Effector memory CD8-positive, alpha-beta T cell (primary cell): ENCODE measurements around the gene LAPTM5.

ENCODE experiments used
- ATAC-seq: fragments of 150-1000 bp; cut with Tn5 transposase; replicated peaks from 2 replicates; pipeline ENCODE4 v1.10.0; 2021; ENCODE audit warnings: mild to moderate bottlenecking, moderate library complexity
- DNase-seq, 3 experiments: peaks; one replicate each; pipeline ENCODE4 v3.0.0; 2021
- H3K27ac Mint-ChIP-seq, 2 donors: one replicate each; pipeline ENCODE4 v1.8.0; 2022; ENCODE audit warnings: mild to moderate bottlenecking in 2 of 2, mixed read lengths in 2 of 2, moderate library complexity in 2 of 2
- H3K27me3 Mint-ChIP-seq, 2 donors: one replicate each; pipeline ENCODE4 v1.8.0; 2022; ENCODE audit warnings: mixed read lengths in 2 of 2
- H3K36me3 Mint-ChIP-seq: one replicate; pipeline ENCODE4 v1.8.0; 2022; ENCODE audit warnings: mild to moderate bottlenecking, moderate library complexity, mixed read lengths; ENCODE audit not compliant: insufficient read depth
- H3K4me1 Mint-ChIP-seq, 2 donors: one replicate each; pipeline ENCODE4 v1.8.0; 2022; ENCODE audit warnings: low read depth in 2 of 2, mixed read lengths in 2 of 2
- H3K4me3 Mint-ChIP-seq, 2 donors: one replicate each; pipeline ENCODE4 v1.8.0; 2022; ENCODE audit warnings: mild to moderate bottlenecking in 2 of 2, mixed read lengths in 2 of 2, moderate library complexity in 2 of 2
- H3K9me3 Mint-ChIP-seq, 2 donors: one replicate each; pipeline ENCODE4 v1.8.0; 2022; ENCODE audit warnings: mixed read lengths in 2 of 2

LAPTM5 gene

GRCh38 chr1:30753118-30753517 is 4.5 kb downstream of the LAPTM5 start:
- Mint-ChIP-seq H3K9me3 (no peaks in the 10 kb centered on the region), H3K4me3 (peak overlapping the region; percentile 99), H3K4me1 (peaks cover 79 to 88% of the 10 kb centered on the region in 2 donors), H3K27ac (peak overlapping the region; percentile 99), H3K36me3 (peaks cover 90% of the 10 kb centered on the region), H3K27me3 (no peaks in the 10 kb centered on the region)
- DNase-seq (no peak), ATAC-seq (no peak)

- Mint-ChIP-seq H3K4me3 (peak overlapping the region; percentile 99), H3K27me3 (no peaks in the 10 kb centered on the region), H3K36me3 (peaks cover 95% of the 10 kb centered on the region), H3K4me1 (peaks cover 82 to 90% of the 10 kb centered on the region in 2 donors), H3K9me3 (no peaks in the 10 kb centered on the region), H3K27ac (peak overlapping the region; percentile 99)
- DNase-seq (no peak), ATAC-seq (no peak)
Measured at GRCh38 chr1:30752651-30752908, 5.0 kb downstream of the LAPTM5 start.

GRCh38 chr1:30751830-30752650 is 5.5 kb downstream of the LAPTM5 start:
- H3K4me1 Mint-ChIP-seq = peaks cover 81 to 90% of the 10 kb centered on the region in 2 donors
- H3K36me3 Mint-ChIP-seq = peaks cover 95% of the 10 kb centered on the region
- no peak for ATAC-seq
- H3K27me3 Mint-ChIP-seq = no peaks in the 10 kb centered on the region
- no peaks in the 10 kb centered on the region for H3K9me3 Mint-ChIP-seq
- no peak for DNase-seq
- H3K27ac Mint-ChIP-seq = peak overlapping the region; percentile 99
- peak overlapping the region; percentile 99 for H3K4me3 Mint-ChIP-seq

- Mint-ChIP-seq H3K27ac (peak overlapping the region; percentile 99), H3K4me3 (peak overlapping the region; percentile 99), H3K4me1 (peaks cover 90 to 94% of the 10 kb centered on the region in 2 donors), H3K36me3 (peaks cover 95% of the 10 kb centered on the region), H3K27me3 (no peaks in the 10 kb centered on the region), H3K9me3 (no peaks in the 10 kb centered on the region)
- ATAC-seq (no peak), DNase-seq (no peak)
Measured at GRCh38 chr1:30750731-30751291, 6.8 kb downstream of the LAPTM5 start.

- peak overlapping the region; percentile 99 for H3K27ac Mint-ChIP-seq
- H3K4me1 Mint-ChIP-seq = peaks cover 90 to 94% of the 10 kb centered on the region in 2 donors
- no peaks in the 10 kb centered on the region for H3K27me3 Mint-ChIP-seq
- peak; percentile 73 to 76 (median 74) for DNase-seq
- H3K4me3 Mint-ChIP-seq = peak overlapping the region; percentile 99
- H3K9me3 Mint-ChIP-seq = no peaks in the 10 kb centered on the region
- peak; percentile 79 for ATAC-seq
- peaks cover 95% of the 10 kb centered on the region for H3K36me3 Mint-ChIP-seq
Measured at GRCh38 chr1:30749691-30750583, 7.6 kb downstream of the LAPTM5 start.

GRCh38 chr1:30748699-30749401 is 8.7 kb downstream of the LAPTM5 start:
- Mint-ChIP-seq H3K4me3 (peak overlapping the region; percentile 99), H3K36me3 (peaks cover 91% of the 10 kb centered on the region), H3K9me3 (no peaks in the 10 kb centered on the region), H3K27ac (peak overlapping the region; percentile 99), H3K4me1 (peaks cover 90 to 95% of the 10 kb centered on the region in 2 donors), H3K27me3 (no peaks in the 10 kb centered on the region)
- ATAC-seq (no peak), DNase-seq (no peak)

GRCh38 chr1:30748098-30748698 is 9.4 kb downstream of the LAPTM5 start:
- H3K9me3 Mint-ChIP-seq = no peaks in the 10 kb centered on the region
- peak overlapping the region; percentile 99 for H3K4me3 Mint-ChIP-seq
- no peak for ATAC-seq
- H3K36me3 Mint-ChIP-seq = peaks cover 92% of the 10 kb centered on the region
- H3K27ac Mint-ChIP-seq = peak overlapping the region; percentile 99
- DNase-seq = no peak
- H3K27me3 Mint-ChIP-seq = no peaks in the 10 kb centered on the region
- H3K4me1 Mint-ChIP-seq = peaks cover 90 to 94% of the 10 kb centered on the region in 2 donors

GRCh38 chr1:30747033-30748008 is 10.3 kb downstream of the LAPTM5 start:
- H3K4me3 Mint-ChIP-seq = peak overlapping the region; percentile 99
- H3K27me3 Mint-ChIP-seq = no peaks in the 10 kb centered on the region
- H3K4me1 Mint-ChIP-seq = peaks cover 90 to 96% of the 10 kb centered on the region in 2 donors
- H3K36me3 Mint-ChIP-seq = peaks cover 90% of the 10 kb centered on the region
- H3K27ac Mint-ChIP-seq = peak overlapping the region; percentile 99
- H3K9me3 Mint-ChIP-seq = no peaks in the 10 kb centered on the region
- no peak for DNase-seq
- no peak for ATAC-seq

GRCh38 chr1:30746212-30747032 is 11.2 kb downstream of the LAPTM5 start:
- DNase-seq = no peak
- peak overlapping the region; percentile 99 for H3K4me3 Mint-ChIP-seq
- H3K27me3 Mint-ChIP-seq = no peaks in the 10 kb centered on the region
- no peaks in the 10 kb centered on the region for H3K9me3 Mint-ChIP-seq
- peaks cover 94 to 98% of the 10 kb centered on the region in 2 donors for H3K4me1 Mint-ChIP-seq
- peak overlapping the region; percentile 99 for H3K27ac Mint-ChIP-seq
- peaks cover 91% of the 10 kb centered on the region for H3K36me3 Mint-ChIP-seq
- ATAC-seq = no peak

- peaks cover 96 to 98% of the 10 kb centered on the region in 2 donors for H3K4me1 Mint-ChIP-seq
- peaks cover 93% of the 10 kb centered on the region for H3K36me3 Mint-ChIP-seq
- no peak for DNase-seq
Measured at GRCh38 chr1:30745834-30746208, 11.8 kb downstream of the LAPTM5 start.

GRCh38 chr1:30745156-30745833 is 12.3 kb downstream of the LAPTM5 start:
- ATAC-seq (no peak), DNase-seq (no peak)
- peak overlapping the region; percentile 99 for H3K4me3 Mint-ChIP-seq
- peaks cover 93% of the 10 kb centered on the region for H3K36me3 Mint-ChIP-seq
- no peaks in the 10 kb centered on the region for H3K9me3 Mint-ChIP-seq
- H3K27ac Mint-ChIP-seq = peak overlapping the region; percentile 99
- no peaks in the 10 kb centered on the region for H3K27me3 Mint-ChIP-seq
- H3K4me1 Mint-ChIP-seq = peaks cover 96 to 98% of the 10 kb centered on the region in 2 donors

More at GRCh38 chr1:30745834-30746208, 11.8 kb downstream of the LAPTM5 start:
- Mint-ChIP-seq H3K4me3 (peak overlapping the region; percentile 99), H3K27ac (peak overlapping the region; percentile 99), H3K9me3 (no peaks in the 10 kb centered on the region), H3K27me3 (no peaks in the 10 kb centered on the region)
- ATAC-seq = no peak
